Endothelial cell of umbilical vein (primary cell): ENCODE data around the gene PLXNA4.

ENCODE experiments used
- CTCF ChIP-seq, 2 donors: IDR thresholded peaks; 1 replicate in 1 of 2; 2 replicates in 1 of 2; pipeline ENCODE4 v1.5.1; 2011; ENCODE audit warnings: low read length in 2 of 2, mild to moderate bottlenecking in 2 of 2, moderate library complexity in 2 of 2, control low read depth in 1 of 2, inconsistent platforms in 1 of 2, low read depth in 1 of 2; ENCODE audit not compliant: insufficient read depth in 1 of 2; ENCODE audit errors: extremely low read depth in 1 of 2
- EZH2 ChIP-seq: IDR thresholded peaks from 2 replicates; pipeline ENCODE4 v1.6.1; 2012; ENCODE audit warnings: borderline replicate concordance, low read depth, mild to moderate bottlenecking, moderate library complexity, low read length, inconsistent platforms; ENCODE audit not compliant: severe bottlenecking
- FOS ChIP-seq: IDR thresholded peaks from 2 replicates; pipeline ENCODE4 v1.6.1; 2011; ENCODE audit warnings: mild to moderate bottlenecking, low read length, moderate library complexity, borderline replicate concordance; ENCODE audit not compliant: insufficient read depth
- GATA2 ChIP-seq: IDR thresholded peaks from 2 replicates; pipeline ENCODE4 v1.7.0; 2011; ENCODE audit warnings: low read depth, mild to moderate bottlenecking, moderate library complexity, mixed read lengths, low read length; ENCODE audit not compliant: insufficient read length, insufficient read depth
- JUN ChIP-seq: IDR thresholded peaks from 2 replicates; pipeline ENCODE4 v1.6.1; 2011; ENCODE audit warnings: borderline replicate concordance, low read depth; ENCODE audit not compliant: insufficient read length, insufficient read depth
- MAX ChIP-seq: IDR thresholded peaks from 2 replicates; pipeline ENCODE4 v1.6.1; 2011; ENCODE audit not compliant: insufficient read depth, insufficient read length
- MYC ChIP-seq: IDR thresholded peaks from one replicate; pipeline ENCODE4 v1.6.1; 2011; ENCODE audit warnings: mild to moderate bottlenecking, low read depth, low read length
- POLR2A ChIP-seq: IDR thresholded peaks from 2 replicates; pipeline ENCODE4 v1.6.1; 2012; ENCODE audit warnings: low read depth, mild to moderate bottlenecking, control low read depth, low read length
- POLR2AphosphoS5 ChIP-seq: IDR thresholded peaks from 2 replicates; pipeline ENCODE4 v1.6.1; 2012; ENCODE audit warnings: low read depth, mild to moderate bottlenecking, control low read depth, low read length, moderate library complexity; ENCODE audit not compliant: insufficient read depth

GRCh38 chr7:132245539-132245938 lies 330.7 kb downstream of the PLXNA4 start:
- TF ChIP-seq POLR2AphosphoS5 (no peak), CTCF (IDR thresholded peaks at IDR 0.05; ENCODE audit: extremely low read depth in 1 of 2, insufficient read depth in 1 of 2, low read depth in 1 of 2, low read length in 2 of 2) (no peak), MYC (no peak), POLR2A (no peak), EZH2 (no peak), MAX (no peak), JUN (no peak), GATA2 (no peak), FOS (no peak)
